HL-60 (cell line): ENCODE results near the gene OR4A15.

Source experiments
- GABPA ChIP-seq: IDR thresholded peaks from 2 replicates; pipeline ENCODE4 v1.6.1; 2012; ENCODE audit warnings: low read depth
- POLR2AphosphoS5 ChIP-seq: IDR thresholded peaks from 2 replicates; pipeline ENCODE4 v1.6.1; 2012; ENCODE audit warnings: low read depth
- SPI1 ChIP-seq: IDR thresholded peaks from 2 replicates; pipeline ENCODE4 v1.6.1; 2012; ENCODE audit warnings: low read depth, mild to moderate bottlenecking, borderline replicate concordance
- TF ChIP-seq, protein P1 (sequence below): IDR thresholded peaks from one replicate; pipeline ENCODE4 v1.5.1; 2011; ENCODE audit warnings: low read length, control low read depth, inconsistent platforms; ENCODE audit not compliant: insufficient read depth
- TF ChIP-seq, protein P2 (sequence below): IDR thresholded peaks from 2 replicates; pipeline ENCODE4 v1.6.1; 2012; ENCODE audit warnings: low read depth; ENCODE audit not compliant: insufficient replicate concordance

DNA sequence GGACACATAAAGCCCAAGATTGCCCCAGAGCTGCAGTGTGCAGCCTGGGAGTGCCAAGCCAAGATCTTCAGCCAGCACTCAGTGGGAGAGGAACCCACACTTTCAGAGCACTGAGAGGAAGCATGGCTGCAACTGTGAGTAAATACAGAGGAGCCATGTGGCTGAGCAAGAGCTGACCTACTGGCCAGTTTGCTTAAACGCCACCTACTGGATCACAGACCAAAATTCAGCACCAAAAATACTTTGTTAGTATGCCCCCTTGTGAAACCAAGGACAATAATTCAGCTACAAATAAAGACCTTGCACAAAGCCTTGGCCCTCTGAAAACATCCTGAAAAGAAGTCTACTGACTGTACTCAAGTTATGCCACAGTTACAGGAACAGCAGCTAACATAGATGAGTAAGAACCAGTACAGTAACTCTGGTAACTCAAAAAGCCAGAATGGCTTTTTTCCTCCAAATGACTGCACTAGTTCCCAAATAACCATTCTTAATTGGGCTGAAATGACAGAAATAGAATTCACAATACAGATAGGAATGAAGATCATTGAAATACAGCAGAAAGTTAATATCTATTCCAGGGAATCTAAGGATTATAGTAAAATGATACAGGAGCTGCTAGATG is 10.1 kb upstream of the OR4A15 start:
- TF ChIP-seq, protein P1, sequence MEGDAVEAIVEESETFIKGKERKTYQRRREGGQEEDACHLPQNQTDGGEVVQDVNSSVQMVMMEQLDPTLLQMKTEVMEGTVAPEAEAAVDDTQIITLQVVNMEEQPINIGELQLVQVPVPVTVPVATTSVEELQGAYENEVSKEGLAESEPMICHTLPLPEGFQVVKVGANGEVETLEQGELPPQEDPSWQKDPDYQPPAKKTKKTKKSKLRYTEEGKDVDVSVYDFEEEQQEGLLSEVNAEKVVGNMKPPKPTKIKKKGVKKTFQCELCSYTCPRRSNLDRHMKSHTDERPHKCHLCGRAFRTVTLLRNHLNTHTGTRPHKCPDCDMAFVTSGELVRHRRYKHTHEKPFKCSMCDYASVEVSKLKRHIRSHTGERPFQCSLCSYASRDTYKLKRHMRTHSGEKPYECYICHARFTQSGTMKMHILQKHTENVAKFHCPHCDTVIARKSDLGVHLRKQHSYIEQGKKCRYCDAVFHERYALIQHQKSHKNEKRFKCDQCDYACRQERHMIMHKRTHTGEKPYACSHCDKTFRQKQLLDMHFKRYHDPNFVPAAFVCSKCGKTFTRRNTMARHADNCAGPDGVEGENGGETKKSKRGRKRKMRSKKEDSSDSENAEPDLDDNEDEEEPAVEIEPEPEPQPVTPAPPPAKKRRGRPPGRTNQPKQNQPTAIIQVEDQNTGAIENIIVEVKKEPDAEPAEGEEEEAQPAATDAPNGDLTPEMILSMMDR: no peak
- TF ChIP-seq, protein P2, sequence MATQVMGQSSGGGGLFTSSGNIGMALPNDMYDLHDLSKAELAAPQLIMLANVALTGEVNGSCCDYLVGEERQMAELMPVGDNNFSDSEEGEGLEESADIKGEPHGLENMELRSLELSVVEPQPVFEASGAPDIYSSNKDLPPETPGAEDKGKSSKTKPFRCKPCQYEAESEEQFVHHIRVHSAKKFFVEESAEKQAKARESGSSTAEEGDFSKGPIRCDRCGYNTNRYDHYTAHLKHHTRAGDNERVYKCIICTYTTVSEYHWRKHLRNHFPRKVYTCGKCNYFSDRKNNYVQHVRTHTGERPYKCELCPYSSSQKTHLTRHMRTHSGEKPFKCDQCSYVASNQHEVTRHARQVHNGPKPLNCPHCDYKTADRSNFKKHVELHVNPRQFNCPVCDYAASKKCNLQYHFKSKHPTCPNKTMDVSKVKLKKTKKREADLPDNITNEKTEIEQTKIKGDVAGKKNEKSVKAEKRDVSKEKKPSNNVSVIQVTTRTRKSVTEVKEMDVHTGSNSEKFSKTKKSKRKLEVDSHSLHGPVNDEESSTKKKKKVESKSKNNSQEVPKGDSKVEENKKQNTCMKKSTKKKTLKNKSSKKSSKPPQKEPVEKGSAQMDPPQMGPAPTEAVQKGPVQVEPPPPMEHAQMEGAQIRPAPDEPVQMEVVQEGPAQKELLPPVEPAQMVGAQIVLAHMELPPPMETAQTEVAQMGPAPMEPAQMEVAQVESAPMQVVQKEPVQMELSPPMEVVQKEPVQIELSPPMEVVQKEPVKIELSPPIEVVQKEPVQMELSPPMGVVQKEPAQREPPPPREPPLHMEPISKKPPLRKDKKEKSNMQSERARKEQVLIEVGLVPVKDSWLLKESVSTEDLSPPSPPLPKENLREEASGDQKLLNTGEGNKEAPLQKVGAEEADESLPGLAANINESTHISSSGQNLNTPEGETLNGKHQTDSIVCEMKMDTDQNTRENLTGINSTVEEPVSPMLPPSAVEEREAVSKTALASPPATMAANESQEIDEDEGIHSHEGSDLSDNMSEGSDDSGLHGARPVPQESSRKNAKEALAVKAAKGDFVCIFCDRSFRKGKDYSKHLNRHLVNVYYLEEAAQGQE: no peak
- TF ChIP-seq POLR2AphosphoS5: no peak
- TF ChIP-seq GABPA: no peak
- TF ChIP-seq SPI1: no peak
